NCI-H2029 (cell line): ENCODE results near the gene ZNF529.
"Not testable (repeated sequence)": the region's sequence is repeated elsewhere in the genome, so short reads cannot be mapped to it uniquely, and the experiment has no call there.

Experiments
- DNase-seq: peaks from one replicate; lab custom pipeline; 2025; lab: John Stamatoyannopoulos, UW

Gene ZNF529

GRCh38 chr19:36573020-36573894 lies at the start of gene ZNF529:
Gene ZNF529, minus strand, starts transcription at chr19:36573292. Its CDS starts 946 bp downstream, at chr19:36572346.
- peak; percentile 89 for DNase-seq

DNA sequence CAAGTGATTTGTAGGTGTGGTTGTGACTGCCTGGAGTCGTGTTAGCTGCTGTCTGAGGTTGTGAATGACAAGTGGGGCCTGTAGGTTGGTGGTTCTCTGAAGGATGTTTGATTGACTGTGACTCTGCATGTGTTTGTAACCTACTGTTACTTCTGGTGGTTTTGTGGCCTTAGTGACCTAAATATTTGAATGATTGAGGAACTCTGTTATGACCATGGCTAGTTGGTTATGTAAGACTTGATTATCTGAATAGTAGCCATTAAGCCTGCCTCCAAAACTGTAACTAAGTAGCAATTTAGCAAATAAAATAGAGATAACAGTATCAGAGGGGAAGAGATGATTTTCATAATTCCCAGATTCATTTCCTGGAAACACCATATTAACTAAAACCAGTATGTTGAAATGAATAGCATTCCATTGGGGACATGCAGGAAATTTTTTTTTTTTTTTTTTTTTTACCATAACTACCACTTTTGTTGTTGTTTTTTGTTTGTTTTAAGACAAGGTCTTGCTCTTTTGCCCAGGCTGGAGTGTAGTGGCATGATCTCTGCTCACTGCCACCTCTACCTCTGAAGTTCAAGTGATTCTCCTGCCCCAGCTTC lies 32.9 kb upstream of the ZNF529 start:
- no peak for DNase-seq

GRCh38 chr19:36605101-36605876 lies 32.2 kb upstream of the ZNF529 start, which contains the start of gene ZNF382:
Gene ZNF382, plus strand, starts transcription at chr19:36605313. Its CDS starts 4,602 bp downstream, at chr19:36609915.
- DNase-seq = peak; percentile 68

DNA sequence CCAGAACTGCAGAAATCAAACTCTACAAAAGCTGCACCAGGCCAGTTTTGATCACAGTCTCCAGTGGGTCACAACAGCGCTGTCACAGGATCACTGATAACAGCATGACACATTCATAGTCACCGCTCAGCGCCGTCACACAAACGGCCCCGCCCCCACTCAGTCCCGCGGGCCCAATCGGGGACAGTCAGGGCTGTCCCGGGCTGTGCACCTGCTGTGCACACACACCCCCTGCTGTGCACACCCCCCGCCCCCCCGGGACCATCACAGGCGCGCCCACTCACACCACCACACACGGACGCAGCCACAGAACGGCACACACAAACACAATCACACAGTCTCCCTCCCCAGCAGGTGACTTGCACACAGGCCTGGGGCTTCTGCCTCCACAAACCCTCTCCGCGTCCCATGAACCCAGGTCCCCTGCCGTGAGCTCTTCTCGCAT lies 31.6 kb upstream of the ZNF529 start:
- DNase-seq = peak; percentile 40

- DNase-seq = not testable (repeated sequence)
Measured at GRCh38 chr19:36602681-36603080, 29.6 kb upstream of the ZNF529 start.

GRCh38 chr19:36579255-36579654 lies 6.2 kb upstream of the ZNF529 start:
- no peak for DNase-seq

DNA sequence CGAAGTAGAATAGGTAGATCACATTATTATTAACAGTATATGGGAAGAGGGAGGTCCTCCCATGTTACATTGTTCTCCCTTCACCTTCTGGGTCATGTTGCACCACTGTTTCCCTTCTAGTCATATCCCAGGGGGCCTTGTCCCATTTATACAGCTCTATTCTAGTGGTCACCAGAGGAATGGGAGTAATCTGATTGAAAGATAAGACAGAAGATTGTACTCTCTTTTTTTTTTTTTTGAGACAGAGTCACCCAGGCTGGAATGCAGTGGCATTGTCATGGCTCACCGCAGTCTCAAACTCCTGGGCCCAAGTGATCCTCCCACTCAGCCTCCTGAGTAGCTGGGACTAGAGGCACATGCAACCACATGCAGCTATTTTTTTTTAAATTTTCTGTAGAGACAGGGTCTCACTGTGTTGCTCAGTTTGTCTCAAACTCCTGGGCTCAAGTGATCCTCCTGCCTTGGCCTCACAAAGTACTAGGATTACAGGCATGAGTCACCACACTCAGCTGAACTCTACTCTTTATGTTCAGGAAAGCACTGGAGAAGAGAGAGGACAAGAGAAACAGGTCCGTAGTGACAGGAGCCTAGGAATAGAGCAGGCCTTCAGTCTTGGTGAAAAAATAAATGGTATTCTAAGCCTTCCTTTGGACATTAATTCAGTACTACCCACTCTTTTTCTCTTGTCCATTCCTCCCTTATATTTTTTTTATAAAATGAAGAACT lies 4.3 kb upstream of the ZNF529 start:
- DNase-seq = no peak

- DNase-seq = no peak
Measured at GRCh38 chr19:36574741-36575140, 1.6 kb upstream of the ZNF529 start.

DNA sequence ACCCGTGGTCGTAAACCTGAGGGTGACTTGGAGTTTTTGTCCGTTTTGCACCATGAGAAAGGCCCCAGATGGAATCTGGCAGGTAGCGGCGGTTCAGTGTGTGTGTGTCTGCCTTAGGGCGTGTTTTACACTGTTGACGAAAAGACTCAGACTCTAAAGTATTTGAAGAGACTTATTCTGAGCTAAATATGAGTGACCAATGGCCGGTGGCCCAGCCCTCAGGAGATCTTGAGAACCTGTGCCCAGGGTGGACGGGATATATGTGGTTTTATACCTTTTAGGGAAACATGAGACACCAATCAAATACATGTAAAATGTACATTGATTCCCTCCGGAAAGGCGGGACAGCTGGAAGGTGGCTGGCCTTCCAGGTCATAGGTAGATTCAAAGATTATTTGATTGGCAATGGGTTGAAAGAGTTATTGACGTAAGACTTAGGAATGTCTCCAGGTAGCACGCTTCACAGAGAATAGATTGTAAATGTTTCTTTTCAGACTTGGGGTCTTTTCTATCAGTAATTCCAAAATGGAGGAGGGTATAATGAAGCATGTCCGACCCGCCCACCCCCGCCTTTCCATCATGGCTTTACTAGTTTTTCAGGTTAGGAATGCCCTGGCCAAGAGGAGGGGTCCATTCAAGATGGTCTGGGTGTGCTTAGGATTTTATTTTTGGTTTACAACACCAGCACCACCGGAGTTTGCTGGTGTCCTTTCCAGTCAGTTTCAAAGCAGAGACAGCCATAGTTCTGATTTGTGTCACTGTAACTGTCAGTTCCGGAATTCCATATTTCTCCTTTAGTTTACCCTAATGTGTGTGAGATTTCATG lies 1.0 kb upstream of the ZNF529 start:
- no peak for DNase-seq

GRCh38 chr19:36572593-36573019 lies 486 bp downstream of the ZNF529 start:
- DNase-seq = no peak

DNA sequence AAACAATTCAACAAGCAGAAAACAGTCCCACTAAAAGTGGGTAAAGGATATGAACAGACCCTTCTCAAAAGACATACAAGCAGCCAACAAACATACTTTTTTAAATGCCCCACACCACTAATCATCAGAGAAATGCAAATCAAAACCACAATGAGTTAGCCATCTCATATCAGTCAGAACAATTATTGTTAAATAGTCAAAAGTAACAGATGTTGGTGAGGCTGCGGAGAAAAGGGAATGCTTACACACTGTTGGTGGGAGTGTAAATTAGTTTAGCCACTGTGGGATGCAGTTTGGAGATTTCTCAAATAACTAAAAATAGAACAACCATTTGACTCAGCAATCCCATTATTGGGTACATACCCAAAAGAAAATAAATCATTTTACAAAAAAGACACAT lies 8.7 kb downstream of the ZNF529 start:
- no peak for DNase-seq

GRCh38 chr19:36547001-36547732 lies 25.9 kb downstream of the ZNF529 start:
- DNase-seq = no peak

DNA sequence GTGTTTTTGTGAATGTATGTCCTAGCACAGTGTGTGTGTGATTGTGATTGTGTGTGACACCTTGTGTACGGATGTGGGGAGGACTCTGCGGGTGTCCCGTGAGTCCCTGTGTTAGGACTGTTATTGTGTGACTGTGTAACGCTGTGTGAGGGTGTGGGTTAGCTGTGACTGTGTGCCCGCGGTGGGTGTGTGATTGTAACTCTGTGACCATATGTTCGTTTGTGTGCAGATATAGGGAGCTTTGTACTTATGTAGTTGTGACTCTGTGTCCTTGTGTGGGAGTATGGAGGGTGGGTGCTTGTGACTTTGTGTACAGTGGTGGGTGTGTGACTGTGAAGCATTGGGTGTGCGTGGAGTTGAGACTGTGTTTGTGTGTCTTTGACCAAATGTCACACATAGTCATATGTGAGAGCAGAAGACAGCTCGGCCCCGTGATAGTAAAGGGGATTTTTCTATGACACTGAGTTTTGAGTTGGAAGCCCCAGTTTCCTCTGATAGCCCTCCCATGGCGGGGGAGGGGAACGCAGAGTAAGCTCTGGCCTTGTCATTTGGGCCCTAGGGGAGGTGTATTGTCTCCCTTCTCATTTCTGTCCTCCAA lies 44.1 kb downstream of the ZNF529 start:
- no peak for DNase-seq

DNA sequence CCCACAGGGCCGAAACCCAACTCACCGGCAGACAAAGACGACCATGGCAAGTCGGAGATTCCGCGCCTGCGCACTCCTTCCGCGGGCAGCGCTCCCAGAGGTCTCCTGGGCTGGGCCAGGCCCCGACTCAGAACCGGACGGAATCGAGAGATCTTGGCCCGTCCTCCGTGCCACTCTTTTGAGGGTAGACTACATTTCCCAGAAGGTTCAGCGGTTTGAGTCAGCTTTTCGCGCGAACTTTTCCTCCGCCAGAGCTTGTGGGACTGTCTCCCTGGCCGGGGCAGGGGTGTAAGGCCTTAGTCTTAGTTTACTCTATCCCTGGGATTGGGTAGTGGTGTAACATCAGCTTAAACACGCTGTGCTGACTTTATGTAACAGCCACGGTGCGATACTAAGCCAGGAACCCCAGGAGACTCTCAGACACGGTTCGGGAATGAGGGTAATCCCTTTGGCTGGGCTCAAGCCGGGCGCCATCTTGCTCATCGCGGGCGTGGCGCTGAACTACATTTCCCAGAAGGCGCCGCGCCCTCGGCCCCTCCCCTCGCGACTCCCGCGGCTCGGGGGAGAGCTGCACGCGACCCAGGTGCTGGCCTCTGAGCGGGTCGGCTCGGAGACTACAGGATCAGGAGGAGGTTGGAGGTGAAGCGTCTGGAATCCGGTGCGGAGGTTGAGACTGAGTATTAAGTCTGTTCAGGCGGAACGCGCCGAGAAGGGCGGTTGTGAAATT lies 44.7 kb downstream of the ZNF529 start, which contains the start of gene ZNF260:
ZNF260 (minus strand) TSS at position 78 of the 727 bp plus-strand sequence. CDS start 13,033 bp downstream, outside the sequence.
- peak; percentile 94 for DNase-seq

DNA sequence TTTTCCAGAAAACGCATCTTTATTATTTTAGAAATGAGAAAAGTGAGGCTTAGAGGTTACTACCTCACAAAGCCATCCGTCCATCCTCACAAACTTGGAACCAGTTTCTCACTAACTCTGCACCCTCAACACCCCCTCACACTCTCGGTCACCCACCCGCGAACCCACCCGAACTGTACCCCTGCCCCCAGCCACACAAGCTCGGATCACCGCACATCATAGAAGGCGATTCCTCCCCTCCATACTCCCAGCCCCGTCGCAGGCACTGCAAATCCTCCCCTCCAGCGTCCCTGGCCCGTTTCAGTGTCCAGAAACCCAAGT lies 45.3 kb downstream of the ZNF529 start:
- no peak for DNase-seq

DNA sequence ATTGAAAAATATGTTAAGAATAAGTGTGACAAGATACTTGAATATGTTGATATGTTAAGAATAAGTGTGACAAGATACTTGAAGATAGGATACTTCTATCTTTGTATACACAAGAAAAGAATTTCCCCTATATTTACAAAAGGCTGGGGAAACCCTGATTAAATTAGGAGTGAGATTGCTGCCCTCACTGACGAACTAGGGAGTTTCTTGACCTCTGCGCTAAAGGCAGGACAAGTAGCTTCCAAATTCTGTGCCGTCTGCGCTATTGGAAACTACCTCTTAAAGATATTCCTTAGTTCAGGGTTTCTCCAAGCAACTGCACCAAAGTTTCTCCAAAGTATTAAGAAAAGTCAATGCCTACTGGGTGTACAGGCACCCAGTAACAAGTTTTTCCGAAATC lies 45.8 kb downstream of the ZNF529 start:
- no peak for DNase-seq

DNA sequence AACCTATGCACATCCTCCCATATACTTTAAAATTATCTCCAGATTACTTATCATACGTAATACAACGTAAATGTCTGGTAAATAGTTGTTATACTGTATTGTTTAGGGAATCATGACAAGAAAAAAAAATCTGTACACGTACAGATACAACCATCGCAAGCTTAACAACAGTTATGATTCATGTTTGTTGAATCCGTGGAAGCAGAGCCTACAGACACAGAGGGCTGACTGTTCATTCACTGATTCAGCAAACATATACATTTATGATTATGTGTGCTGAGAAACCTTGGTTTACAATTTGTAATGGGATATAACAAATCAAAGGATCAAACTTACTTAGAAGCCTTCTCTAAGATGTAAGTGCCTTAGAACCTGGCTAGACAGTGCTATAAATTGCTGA lies 46.5 kb downstream of the ZNF529 start:
- no peak for DNase-seq

- DNase-seq = no peak
Measured at GRCh38 chr19:36524617-36525016, 48.5 kb downstream of the ZNF529 start.

DNA sequence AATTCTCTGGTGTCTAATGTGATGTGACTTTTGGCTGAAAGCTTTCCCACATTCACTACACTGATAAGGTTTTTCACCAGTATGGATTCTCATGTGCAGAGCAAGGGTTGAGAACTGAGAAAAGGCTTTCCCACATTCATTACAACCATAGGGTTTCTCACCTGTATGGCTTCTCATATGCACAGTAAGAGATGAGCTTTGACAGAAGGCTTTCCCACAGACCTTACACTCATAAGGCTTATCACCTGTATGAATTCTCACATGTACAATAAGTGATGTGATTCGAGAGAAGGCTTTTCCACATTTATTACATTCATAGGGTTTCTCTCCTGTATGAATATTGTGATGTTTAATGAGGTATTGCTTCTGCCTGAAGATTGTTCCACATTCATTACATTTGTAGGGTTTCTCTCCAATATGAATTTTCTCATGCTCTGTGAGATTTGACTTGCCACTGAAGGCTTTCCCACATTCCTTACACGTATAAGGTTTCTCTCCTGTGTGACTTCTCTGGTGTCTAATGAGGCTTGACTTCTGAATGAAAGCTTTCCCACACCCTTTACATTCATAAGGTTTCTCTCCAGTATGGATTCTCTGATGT lies 59.0 kb downstream of the ZNF529 start:
- DNase-seq = no peak
